HepG2 (cell line): ENCODE measurements around the gene SLC25A22. TPM values are rescaled to one million over a fixed set of nuclear protein-coding genes. Genes with fewer than 3 reads are reported as not detected.
A peak's percentile ranks its signal among the peaks of the same experiment; 100 is the strongest.

ENCODE experiments used
- ADNP ChIP-seq: sonication (generic); formaldehyde crosslinking; IDR thresholded peaks from 2 replicates; pipeline ENCODE4 v1.4.0; 2020; ENCODE audit warnings: missing genetic modification reagents
- ARID3A ChIP-seq: IDR thresholded peaks from 2 replicates; pipeline ENCODE4 v1.6.1; 2012; ENCODE audit warnings: low read depth, low read length, improper control_type of control experiment
- FOXK2 ChIP-seq: fragments of 450-650 bp; IDR thresholded peaks from 2 replicates; pipeline ENCODE4 v1.6.1; 2016
- LCORL ChIP-seq, 2 experiments: fragments of 450-650 bp in 1 of 2; sonication (generic) in 1 of 2; formaldehyde crosslinking in 1 of 2; IDR thresholded peaks; 2 replicates each; pipeline versions ENCODE4 v1.5.0 to v1.6.1; 2017 to 2020; ENCODE audit warnings: antibody characterized with exemption in 1 of 2, missing genetic modification reagents in 1 of 2
- MLXIP ChIP-seq: sonication (generic); formaldehyde crosslinking; IDR thresholded peaks from 2 replicates; pipeline ENCODE4 v1.9.0; 2021; ENCODE audit warnings: missing genetic modification reagents, borderline replicate concordance
- MTF1 ChIP-seq: sonication (generic); formaldehyde crosslinking; IDR thresholded peaks from 2 replicates; pipeline ENCODE4 v1.5.0; 2020; ENCODE audit warnings: missing genetic modification reagents
- MXI1 ChIP-seq: IDR thresholded peaks from 3 replicates; pipeline ENCODE4 v1.6.1; 2012; ENCODE audit warnings: low read depth, low read length, inconsistent platforms, borderline replicate concordance
- NR2F1 ChIP-seq, 2 experiments: fragments of 450-650 bp in 1 of 2; formaldehyde crosslinking in 1 of 2; IDR thresholded peaks; 2 replicates each; pipeline versions ENCODE4 v1.5.0 to v1.6.1; 2016 to 2020; ENCODE audit warnings: mild to moderate bottlenecking in 1 of 2, missing compliant biosample characterization in 1 of 2, missing genetic modification reagents in 1 of 2, moderate library complexity in 1 of 2
- RBM22 ChIP-seq: fragments of 200-400 bp; formaldehyde crosslinking; optimal IDR thresholded peaks from 2 replicates; pipeline ENCODE3; 2017; ENCODE audit warnings: mild to moderate bottlenecking, low read length, moderate library complexity
- TAF1 ChIP-seq: sonication (generic); formaldehyde crosslinking; IDR thresholded peaks from 2 replicates; pipeline ENCODE4 v1.4.0; 2020; ENCODE audit warnings: missing genetic modification reagents
- ZFP62 ChIP-seq: sonication (generic); formaldehyde crosslinking; IDR thresholded peaks from 2 replicates; pipeline ENCODE4 v1.4.0; 2020; ENCODE audit warnings: missing genetic modification reagents
- ZFP90 ChIP-seq: sonication (generic); formaldehyde crosslinking; IDR thresholded peaks from 2 replicates; pipeline ENCODE4 v1.8.0; 2022; ENCODE audit warnings: missing genetic modification reagents, mild to moderate bottlenecking, inconsistent platforms, borderline replicate concordance
- ZMAT3 ChIP-seq: sonication (generic); formaldehyde crosslinking; conservative IDR thresholded peaks from 2 replicates; pipeline ENCODE4 v1.7.0; 2021; ENCODE audit warnings: missing genetic modification reagents
- ZNF781 ChIP-seq: sonication (generic); formaldehyde crosslinking; IDR thresholded peaks from 2 replicates; pipeline ENCODE4 v1.5.1; 2020; ENCODE audit warnings: borderline replicate concordance, mild to moderate bottlenecking, missing genetic modification reagents; ENCODE audit errors: not compliant biosample characterization
- ZNF816 ChIP-seq: sonication (generic); formaldehyde crosslinking; IDR thresholded peaks from 2 replicates; pipeline ENCODE4 v1.8.0; 2022; ENCODE audit warnings: missing genetic modification reagents, mild to moderate bottlenecking, borderline replicate concordance
- polyA plus RNA-seq, 8 experiments: library from polyadenylated mRNA; depleted of rRNA in 3 of 8; stranded (reverse) in 7 of 8; unstranded in 1 of 8; fragments of >200 nt; fragmentation: Illumina TruSeq in 4 of 8; extraction: Trizol in 4 of 8; gene quantifications; 2 replicates each; pipeline versions ENCODE4 v1.2.1 to v1.2.3, GENCODE V29; 2011 to 2016; ENCODE audit warnings: low read depth in 4 of 8, missing spikeins in 1 of 8, mixed read lengths in 1 of 8; ENCODE audit not compliant: insufficient read depth in 1 of 8
- total RNA-seq, 5 experiments: library from RNA; depleted of rRNA; stranded (reverse); fragments of >200 nt; fragmentation: Illumina TruSeq; extraction: Trizol; gene quantifications; 2 replicates each; pipeline ENCODE4 v1.2.3, GENCODE V29; 2016; ENCODE audit warnings: low read depth in 1 of 5
- TF ChIP-seq, protein P1 (sequence below): sonication (generic); formaldehyde crosslinking; IDR thresholded peaks from 2 replicates; pipeline ENCODE4 v1.5.0; 2020; ENCODE audit warnings: mild to moderate bottlenecking, missing genetic modification reagents, borderline replicate concordance
- TF ChIP-seq, protein P2 (sequence below): IDR thresholded peaks from 2 replicates; pipeline ENCODE4 v1.6.1; 2016

SLC25A22 gene
- total and polyA plus RNA-seq, 2 of the 13 experiments (the other 11 are each of a cell fraction or from before 2014, with no cell fraction given) = 12.4 to 19.2 TPM

DNA sequence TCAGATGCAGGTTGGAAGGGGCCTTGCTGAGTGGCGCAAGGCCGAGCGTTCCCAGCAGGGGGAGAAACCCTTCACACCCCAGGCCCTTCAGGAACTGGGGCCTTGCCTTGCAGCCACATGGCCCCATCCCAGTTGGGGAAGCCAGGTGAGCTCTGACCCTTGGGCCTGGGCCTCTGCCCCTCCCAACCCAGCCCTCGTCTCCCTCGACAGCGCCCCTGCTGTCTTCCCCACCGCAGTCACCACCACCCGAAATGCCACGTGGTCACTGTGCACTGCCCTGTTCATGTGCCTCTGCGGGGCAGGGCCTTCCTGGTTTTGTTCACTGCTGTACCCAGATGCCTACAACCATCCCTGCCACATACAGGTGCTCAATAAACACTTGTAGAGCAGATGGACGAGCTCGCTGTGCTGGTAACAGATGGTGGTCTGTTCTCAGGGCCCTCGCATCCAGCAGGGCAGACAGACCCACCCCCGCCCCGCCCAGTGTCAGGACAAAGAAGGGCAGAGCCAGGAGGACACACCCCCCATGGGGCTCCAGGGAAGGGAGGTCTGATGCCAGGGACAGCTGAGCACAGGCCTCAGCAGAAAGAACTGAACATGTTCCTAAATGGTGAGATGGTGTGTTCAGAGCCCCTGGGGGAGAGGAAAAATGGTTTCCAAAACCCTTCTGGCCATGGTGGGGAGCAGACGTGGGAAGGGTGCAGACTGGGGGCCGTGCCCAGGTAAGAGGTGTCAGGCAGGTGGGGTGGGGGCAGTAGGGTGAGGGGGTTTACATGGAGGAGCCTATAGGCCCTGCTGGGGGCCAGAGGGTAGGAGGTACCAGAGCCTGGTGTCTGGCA, 40.6 kb upstream of the SLC25A22 start (continued):
- TF ChIP-seq, protein P1, sequence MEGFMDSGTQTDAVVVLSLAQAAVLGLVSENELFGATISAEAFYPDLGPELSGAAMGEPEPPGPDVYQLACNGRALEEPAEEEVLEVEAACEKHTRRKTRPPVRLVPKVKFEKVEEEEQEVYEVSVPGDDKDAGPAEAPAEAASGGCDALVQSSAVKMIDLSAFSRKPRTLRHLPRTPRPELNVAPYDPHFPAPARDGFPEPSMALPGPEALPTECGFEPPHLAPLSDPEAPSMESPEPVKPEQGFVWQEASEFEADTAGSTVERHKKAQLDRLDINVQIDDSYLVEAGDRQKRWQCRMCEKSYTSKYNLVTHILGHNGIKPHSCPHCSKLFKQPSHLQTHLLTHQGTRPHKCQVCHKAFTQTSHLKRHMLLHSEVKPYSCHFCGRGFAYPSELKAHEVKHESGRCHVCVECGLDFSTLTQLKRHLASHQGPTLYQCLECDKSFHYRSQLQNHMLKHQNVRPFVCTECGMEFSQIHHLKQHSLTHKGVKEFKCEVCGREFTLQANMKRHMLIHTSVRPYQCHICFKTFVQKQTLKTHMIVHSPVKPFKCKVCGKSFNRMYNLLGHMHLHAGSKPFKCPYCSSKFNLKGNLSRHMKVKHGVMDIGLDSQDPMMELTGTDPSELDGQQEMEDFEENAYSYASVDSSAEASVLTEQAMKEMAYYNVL (CRISPR knock-in tag) = no peak; the same call in 1 of the 2 replicates
- TF ChIP-seq, protein P2, sequence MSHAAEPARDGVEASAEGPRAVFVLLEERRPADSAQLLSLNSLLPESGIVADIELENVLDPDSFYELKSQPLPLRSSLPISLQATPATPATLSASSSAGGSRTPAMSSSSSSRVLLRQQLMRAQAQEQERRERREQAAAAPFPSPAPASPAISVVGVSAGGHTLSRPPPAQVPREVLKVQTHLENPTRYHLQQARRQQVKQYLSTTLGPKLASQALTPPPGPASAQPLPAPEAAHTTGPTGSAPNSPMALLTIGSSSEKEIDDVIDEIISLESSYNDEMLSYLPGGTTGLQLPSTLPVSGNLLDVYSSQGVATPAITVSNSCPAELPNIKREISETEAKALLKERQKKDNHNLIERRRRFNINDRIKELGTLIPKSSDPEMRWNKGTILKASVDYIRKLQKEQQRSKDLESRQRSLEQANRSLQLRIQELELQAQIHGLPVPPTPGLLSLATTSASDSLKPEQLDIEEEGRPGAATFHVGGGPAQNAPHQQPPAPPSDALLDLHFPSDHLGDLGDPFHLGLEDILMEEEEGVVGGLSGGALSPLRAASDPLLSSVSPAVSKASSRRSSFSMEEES = peak; percentile 55; the same call in 1 of the 2 replicates
- TF ChIP-seq ZFP90 (no peak), MXI1 (peak; percentile 78; the same call in 1 of the 3 replicates), LCORL (IDR thresholded peaks at IDR 0.05) (0 out of 2 replicates have a peak, but pooled peaks have one; percentile 7), LCORL (CRISPR knock-in tag; IDR thresholded peaks at IDR 0.05) (peak; percentile 88), ADNP (CRISPR knock-in tag) (no peak), ZFP62 (CRISPR knock-in tag) (no peak), ZNF781 (CRISPR knock-in tag) (peak; percentile 90), TAF1 (CRISPR knock-in tag) (no peak), FOXK2 (no peak), MTF1 (CRISPR knock-in tag) (no peak), MLXIP (no peak), ZNF816 (CRISPR knock-in tag) (no peak), ARID3A (no peak), RBM22 (no peak), NR2F1 (CRISPR knock-in tag; IDR thresholded peaks at IDR 0.05) (peak; percentile 24 to 46; a peak in 3 of 4 replicates), ZMAT3 (CRISPR knock-in tag) (peak; percentile 90)
